GM13976 (cell line): Measurements from ENCODE around the gene CTSO.

ENCODE experiments used
- DNase-seq: peaks from one replicate; pipeline ENCODE4 v3.0.0; 2012; ENCODE audit warnings: low spot score
- in situ Hi-C: fragments of 300-500 bp; cut with MboI; formaldehyde crosslinking; loops from one replicate; pipeline ENCODE4 v1.12.0; 2022; ENCODE audit warnings: low sequenced_read_pairs, mixed read lengths, inconsistent platforms; ENCODE audit not compliant: unreplicated experiment
- TF ChIP-seq, protein P1 (sequence below): IDR thresholded peaks from 2 replicates; pipeline ENCODE4 v1.5.1; 2012; ENCODE audit warnings: borderline replicate concordance, mild to moderate bottlenecking; ENCODE audit not compliant: insufficient read depth; ENCODE audit errors: extremely low read depth, missing control alignments, control extremely low read depth

Gene CTSO

DNA sequence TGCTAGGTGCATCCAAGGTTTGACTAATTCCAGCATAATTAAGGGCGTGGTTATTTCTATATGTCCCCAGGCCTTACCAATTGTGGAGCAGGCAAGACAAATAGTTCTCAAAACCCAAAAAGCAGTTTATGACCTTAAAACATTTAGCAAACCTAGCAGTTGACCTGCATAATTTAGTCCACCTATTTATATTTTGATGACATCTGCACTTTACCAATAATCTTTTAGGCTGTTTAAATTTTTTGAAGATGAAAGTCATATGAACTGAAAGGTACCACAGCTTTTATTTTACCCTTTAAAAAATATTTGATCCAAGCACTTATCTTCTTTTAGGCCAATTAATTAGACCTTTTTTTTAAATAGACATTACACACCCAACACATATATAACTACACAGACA, 77.8 kb downstream of the CTSO start:
- in situ Hi-C loops, result no loop called here
- TF ChIP-seq, protein P1, sequence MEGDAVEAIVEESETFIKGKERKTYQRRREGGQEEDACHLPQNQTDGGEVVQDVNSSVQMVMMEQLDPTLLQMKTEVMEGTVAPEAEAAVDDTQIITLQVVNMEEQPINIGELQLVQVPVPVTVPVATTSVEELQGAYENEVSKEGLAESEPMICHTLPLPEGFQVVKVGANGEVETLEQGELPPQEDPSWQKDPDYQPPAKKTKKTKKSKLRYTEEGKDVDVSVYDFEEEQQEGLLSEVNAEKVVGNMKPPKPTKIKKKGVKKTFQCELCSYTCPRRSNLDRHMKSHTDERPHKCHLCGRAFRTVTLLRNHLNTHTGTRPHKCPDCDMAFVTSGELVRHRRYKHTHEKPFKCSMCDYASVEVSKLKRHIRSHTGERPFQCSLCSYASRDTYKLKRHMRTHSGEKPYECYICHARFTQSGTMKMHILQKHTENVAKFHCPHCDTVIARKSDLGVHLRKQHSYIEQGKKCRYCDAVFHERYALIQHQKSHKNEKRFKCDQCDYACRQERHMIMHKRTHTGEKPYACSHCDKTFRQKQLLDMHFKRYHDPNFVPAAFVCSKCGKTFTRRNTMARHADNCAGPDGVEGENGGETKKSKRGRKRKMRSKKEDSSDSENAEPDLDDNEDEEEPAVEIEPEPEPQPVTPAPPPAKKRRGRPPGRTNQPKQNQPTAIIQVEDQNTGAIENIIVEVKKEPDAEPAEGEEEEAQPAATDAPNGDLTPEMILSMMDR, result no peak
- DNase-seq, result no peak
